Inflammatory macrophage treated with lipopolysaccharide for 4 hours (primary cell): ENCODE measurements around the gene CADM2.
"Not testable (repeated sequence)": the region's sequence is repeated elsewhere in the genome, so short reads cannot be mapped to it uniquely, and the experiment has no call there.

ENCODE experiments used
- DNase-seq: peaks from one replicate; pipeline ENCODE4 v3.0.0-alpha.2; 2020

CADM2 gene

GRCh38 chr3:85495602-85496001, 536.8 kb downstream of the CADM2 start:
- no peak for DNase-seq

- no peak for DNase-seq
These were observed 539.4 kb downstream of the CADM2 start for GRCh38 chr3:85498177-85498576.

- DNase-seq: no peak
These were observed 543.5 kb downstream of the CADM2 start for GRCh38 chr3:85502148-85502875.

- not testable (repeated sequence) for DNase-seq
These were observed 545.5 kb downstream of the CADM2 start for GRCh38 chr3:85504129-85504784.

- DNase-seq: not testable (repeated sequence)
These were observed 546.2 kb downstream of the CADM2 start for GRCh38 chr3:85504785-85505511.

- not testable (repeated sequence) for DNase-seq
These were observed 548.3 kb downstream of the CADM2 start for GRCh38 chr3:85507052-85507451.

- DNase-seq: no peak
These were observed 549.9 kb downstream of the CADM2 start for GRCh38 chr3:85508659-85509058.

GRCh38 chr3:85516146-85516545, 557.4 kb downstream of the CADM2 start:
- no peak for DNase-seq

- DNase-seq: no peak
These were observed 565.3 kb downstream of the CADM2 start for GRCh38 chr3:85524104-85524503.

GRCh38 chr3:85525264-85525663, 566.5 kb downstream of the CADM2 start:
- DNase-seq: no peak

GRCh38 chr3:85533586-85533985, 574.8 kb downstream of the CADM2 start:
- DNase-seq: no peak

GRCh38 chr3:85535517-85535916, 576.7 kb downstream of the CADM2 start:
- no peak for DNase-seq

GRCh38 chr3:85539232-85539631, 580.4 kb downstream of the CADM2 start:
- no peak for DNase-seq

GRCh38 chr3:85554153-85554552, 595.4 kb downstream of the CADM2 start:
- no peak for DNase-seq

GRCh38 chr3:85560088-85560785, 601.4 kb downstream of the CADM2 start:
- DNase-seq: no peak

- peak; percentile 29 for DNase-seq
These were observed 608.4 kb downstream of the CADM2 start for GRCh38 chr3:85567071-85567676.

- no peak for DNase-seq
These were observed 612.0 kb downstream of the CADM2 start for GRCh38 chr3:85570819-85571218.

GRCh38 chr3:85571835-85572234, 613.0 kb downstream of the CADM2 start:
- peak; percentile 8 for DNase-seq

GRCh38 chr3:85572426-85572825, 613.6 kb downstream of the CADM2 start:
- DNase-seq: no peak

- no peak for DNase-seq
These were observed 614.2 kb downstream of the CADM2 start for GRCh38 chr3:85572978-85573377.

GRCh38 chr3:85574006-85574705, 615.4 kb downstream of the CADM2 start:
- DNase-seq: no peak

GRCh38 chr3:85576091-85576690, 617.4 kb downstream of the CADM2 start:
- DNase-seq: peak; percentile 32
